ENCODE measurements around the gene KRTAP9-1.
"Not testable (repeated sequence)": the region's sequence is repeated elsewhere in the genome, so short reads cannot be mapped to it uniquely, and the experiment has no call there.

The KRTAP9-1 gene

DNA sequence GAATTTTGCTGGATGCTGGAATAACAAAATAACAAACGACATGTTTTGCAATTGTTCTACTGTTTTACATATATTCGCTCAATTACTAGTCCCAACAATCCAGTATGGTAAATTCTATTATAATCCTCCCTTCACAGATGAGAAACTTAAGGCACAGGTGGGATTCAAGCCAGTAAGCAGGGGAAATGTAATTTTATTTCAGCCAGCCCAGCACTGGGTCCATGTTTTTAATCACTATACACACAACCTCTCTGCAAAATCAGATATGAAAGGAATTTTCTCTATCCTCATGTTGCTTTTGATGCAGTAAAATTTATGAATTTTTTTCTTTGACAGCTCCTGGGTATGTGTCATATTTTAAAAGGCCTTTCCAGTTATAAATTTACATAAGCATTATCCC lies 44.4 kb upstream of the KRTAP9-1 start:
- no peaks in the 10 kb centered on the region for H3K9me3 ChIP-seq (replicated peaks; ENCODE audit: insufficient read depth, low read length)

DNA sequence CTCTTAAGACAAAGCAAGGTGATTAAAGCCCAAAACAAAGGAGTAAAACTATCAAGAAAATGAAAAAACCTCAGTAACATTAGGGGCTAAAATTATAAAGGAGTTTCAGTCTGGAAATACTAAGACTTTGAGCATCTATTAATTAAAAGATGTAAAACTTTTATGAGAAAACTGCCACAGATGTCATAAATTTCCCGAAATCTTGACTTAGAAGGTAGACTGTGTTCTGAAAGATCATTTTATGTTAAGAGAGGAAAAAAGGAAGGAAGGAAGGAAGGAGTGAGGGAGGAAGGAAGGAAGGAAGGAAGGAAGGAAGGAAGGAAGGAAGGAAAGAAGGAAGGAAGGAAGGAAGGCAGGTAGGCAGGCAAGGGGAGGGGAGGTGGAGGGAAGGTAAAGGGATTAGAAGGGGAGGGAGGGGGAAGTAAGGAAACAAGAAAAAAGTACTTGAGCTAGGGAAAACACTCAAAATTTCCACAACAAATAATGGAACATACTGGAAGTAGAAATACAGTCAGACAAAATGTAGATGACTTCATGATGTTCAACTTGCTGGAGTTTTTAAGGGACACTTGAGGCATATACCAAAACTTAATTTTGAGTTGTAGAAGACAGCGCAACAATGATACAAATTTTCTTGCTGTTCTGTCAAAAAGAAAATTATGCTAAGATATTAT lies 42.0 kb upstream of the KRTAP9-1 start:
- H3K9me2 ChIP-seq (replicated peaks; ENCODE audit: insufficient read depth, low read length) = no peaks in the 10 kb centered on the region
- TF ChIP-seq, protein P1, sequence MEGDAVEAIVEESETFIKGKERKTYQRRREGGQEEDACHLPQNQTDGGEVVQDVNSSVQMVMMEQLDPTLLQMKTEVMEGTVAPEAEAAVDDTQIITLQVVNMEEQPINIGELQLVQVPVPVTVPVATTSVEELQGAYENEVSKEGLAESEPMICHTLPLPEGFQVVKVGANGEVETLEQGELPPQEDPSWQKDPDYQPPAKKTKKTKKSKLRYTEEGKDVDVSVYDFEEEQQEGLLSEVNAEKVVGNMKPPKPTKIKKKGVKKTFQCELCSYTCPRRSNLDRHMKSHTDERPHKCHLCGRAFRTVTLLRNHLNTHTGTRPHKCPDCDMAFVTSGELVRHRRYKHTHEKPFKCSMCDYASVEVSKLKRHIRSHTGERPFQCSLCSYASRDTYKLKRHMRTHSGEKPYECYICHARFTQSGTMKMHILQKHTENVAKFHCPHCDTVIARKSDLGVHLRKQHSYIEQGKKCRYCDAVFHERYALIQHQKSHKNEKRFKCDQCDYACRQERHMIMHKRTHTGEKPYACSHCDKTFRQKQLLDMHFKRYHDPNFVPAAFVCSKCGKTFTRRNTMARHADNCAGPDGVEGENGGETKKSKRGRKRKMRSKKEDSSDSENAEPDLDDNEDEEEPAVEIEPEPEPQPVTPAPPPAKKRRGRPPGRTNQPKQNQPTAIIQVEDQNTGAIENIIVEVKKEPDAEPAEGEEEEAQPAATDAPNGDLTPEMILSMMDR (IDR thresholded peaks at IDR 0.05; ENCODE audit: low read length) = no peak
- TF ChIP-seq EZH2phosphoT487 (IDR thresholded peaks at IDR 0.05; ENCODE audit: low read length) (no peak), EZH2 (optimal IDR thresholded peaks at IDR 0.05; ENCODE audit: low read depth, low read length) (no peak)
- no peaks in the 10 kb centered on the region for H3K79me2 ChIP-seq (ENCODE audit: low read length)
- H4K20me1 ChIP-seq (ENCODE audit: insufficient read depth, low read length) = no peaks in the 10 kb centered on the region
- DNase-seq = no peak
- no peak overlapping the region for H3K4me2 ChIP-seq (ENCODE audit: low read depth, low read length)
- H2AFZ ChIP-seq (ENCODE audit: low read length) = no peak overlapping the region
- no peaks in the 10 kb centered on the region for H3F3A ChIP-seq (ENCODE audit: insufficient read depth, low read length)
- H3K36me3 ChIP-seq (replicated peaks; ENCODE audit: insufficient read depth, low read length) = no peaks in the 10 kb centered on the region
- no peaks in the 10 kb centered on the region for H3K27me3 ChIP-seq (replicated peaks; ENCODE audit: insufficient read depth, low read length)
- no peaks in the 10 kb centered on the region for H3K9me3 ChIP-seq (replicated peaks; ENCODE audit: insufficient read depth, low read length)
- no peak overlapping the region for H3K9ac ChIP-seq (ENCODE audit: low read length)
- H3K27ac ChIP-seq (ENCODE audit: low read length) = no peak overlapping the region
- H3K4me1 ChIP-seq (ENCODE audit: low read length) = no peaks in the 10 kb centered on the region
- no peak overlapping the region for H3K4me3 ChIP-seq (ENCODE audit: low read length)

More for the DNA sequence above, 44.4 kb upstream of the KRTAP9-1 start:
- TF ChIP-seq EZH2 (optimal IDR thresholded peaks at IDR 0.05; ENCODE audit: low read depth, low read length) (no peak), EZH2phosphoT487 (IDR thresholded peaks at IDR 0.05; ENCODE audit: low read length) (no peak)
- TF ChIP-seq, protein P1 (IDR thresholded peaks at IDR 0.05; ENCODE audit: low read length) = no peak
- H3F3A ChIP-seq (ENCODE audit: insufficient read depth, low read length) = no peaks in the 10 kb centered on the region
- H3K79me2 ChIP-seq (ENCODE audit: low read length) = no peaks in the 10 kb centered on the region
- H4K20me1 ChIP-seq (ENCODE audit: insufficient read depth, low read length) = no peaks in the 10 kb centered on the region
- no peak overlapping the region for H3K4me3 ChIP-seq (ENCODE audit: low read length)
- H3K27me3 ChIP-seq (replicated peaks; ENCODE audit: insufficient read depth, low read length) = no peaks in the 10 kb centered on the region
- no peak overlapping the region for H3K4me2 ChIP-seq (ENCODE audit: low read depth, low read length)
- H3K9me2 ChIP-seq (replicated peaks; ENCODE audit: insufficient read depth, low read length) = no peaks in the 10 kb centered on the region
- DNase-seq = no peak
- no peak overlapping the region for H2AFZ ChIP-seq (ENCODE audit: low read length)
- no peaks in the 10 kb centered on the region for H3K36me3 ChIP-seq (replicated peaks; ENCODE audit: insufficient read depth, low read length)
- no peaks in the 10 kb centered on the region for H3K4me1 ChIP-seq (ENCODE audit: low read length)
- H3K27ac ChIP-seq (ENCODE audit: low read length) = no peak overlapping the region
- no peak overlapping the region for H3K9ac ChIP-seq (ENCODE audit: low read length)

DNA sequence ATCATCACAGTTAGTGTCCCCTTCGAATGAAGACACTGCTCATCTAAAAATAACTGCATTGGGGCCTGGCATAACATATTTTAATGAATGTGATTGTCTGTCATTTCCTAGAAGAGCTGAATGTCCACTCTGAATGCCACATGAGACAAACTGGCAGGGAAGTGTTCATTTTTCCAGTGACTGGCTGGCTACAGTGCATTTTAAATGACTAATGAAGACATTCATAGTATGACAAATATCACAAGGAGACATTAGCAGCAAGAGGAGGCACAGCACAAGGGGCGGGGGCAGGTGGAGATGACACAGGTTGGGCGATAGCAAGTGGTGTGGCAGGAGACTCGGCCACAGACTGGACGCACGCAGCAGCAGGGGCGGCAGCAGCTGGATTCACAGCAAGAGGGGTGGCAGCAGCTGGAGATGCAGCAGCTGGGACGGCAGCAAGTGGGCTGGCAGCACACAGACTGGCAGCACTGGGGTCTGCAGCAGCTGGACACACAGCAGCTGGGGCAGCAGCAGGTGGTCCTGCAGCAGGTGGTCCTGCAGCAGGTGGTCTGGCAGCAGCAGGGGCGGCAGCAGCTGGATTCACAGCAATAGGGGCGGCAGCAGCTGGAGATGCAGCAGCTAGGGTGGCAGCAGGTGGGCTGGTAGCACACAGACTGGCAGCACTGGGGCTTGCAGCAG lies 40.6 kb upstream of the KRTAP9-1 start:
- DNase-seq; H3K4me3 ChIP-seq (ENCODE audit: low read length); H3K27me3 ChIP-seq (replicated peaks; ENCODE audit: insufficient read depth, low read length); H3F3A ChIP-seq (ENCODE audit: insufficient read depth, low read length); H3K27ac ChIP-seq (ENCODE audit: low read length); H3K9me2 ChIP-seq (replicated peaks; ENCODE audit: insufficient read depth, low read length); H3K9ac ChIP-seq (ENCODE audit: low read length); H3K79me2 ChIP-seq (ENCODE audit: low read length); H3K9me3 ChIP-seq (replicated peaks; ENCODE audit: insufficient read depth, low read length); H2AFZ ChIP-seq (ENCODE audit: low read length); H3K4me1 ChIP-seq (ENCODE audit: low read length); H4K20me1 ChIP-seq (ENCODE audit: insufficient read depth, low read length); H3K36me3 ChIP-seq (replicated peaks; ENCODE audit: insufficient read depth, low read length); H3K4me2 ChIP-seq (ENCODE audit: low read depth, low read length): not testable (repeated sequence)

DNA sequence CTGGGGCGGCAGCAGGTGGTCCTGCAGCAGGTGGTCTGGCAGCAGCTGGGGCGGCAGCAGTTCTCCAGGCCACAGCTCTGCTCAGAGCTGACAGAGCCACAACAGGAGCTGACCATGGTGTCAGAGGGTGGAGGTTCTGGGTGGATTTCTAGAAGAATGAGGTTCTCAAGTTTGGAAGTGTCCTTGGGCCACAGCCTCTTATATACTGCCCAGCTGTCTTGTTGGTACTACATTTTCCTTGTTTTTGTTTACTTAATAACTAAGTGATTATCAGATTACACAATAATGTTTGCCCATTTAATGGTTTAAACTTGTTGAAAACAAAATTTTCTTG lies 40.1 kb upstream of the KRTAP9-1 start, which contains the start of gene KRTAP4-5:
KRTAP4-5 (minus strand) TSS at position 174 of the 334 bp plus-strand sequence; CDS start at position 116, 58 bp downstream.
- Histone ChIP-seq H4K20me1 (ENCODE audit: insufficient read depth, low read length) (no peaks in the 10 kb centered on the region), H3F3A (ENCODE audit: insufficient read depth, low read length) (no peaks in the 10 kb centered on the region), H2AFZ (ENCODE audit: low read length) (no peak within 1 kb of the TSS), H3K27ac (ENCODE audit: low read length) (no peak within 1 kb of the TSS), H3K9me3 (replicated peaks; ENCODE audit: insufficient read depth, low read length) (no peaks in the 10 kb centered on the region), H3K9ac (ENCODE audit: low read length) (no peak within 1 kb of the TSS), H3K27me3 (replicated peaks; ENCODE audit: insufficient read depth, low read length) (no peaks in the 10 kb centered on the region), H3K4me1 (ENCODE audit: low read length) (no peaks in the 10 kb centered on the region), H3K79me2 (ENCODE audit: low read length) (no peaks in the 10 kb centered on the region), H3K36me3 (replicated peaks; ENCODE audit: insufficient read depth, low read length) (no peaks in the 10 kb centered on the region), H3K4me3 (ENCODE audit: low read length) (no peak within 1 kb of the TSS), H3K9me2 (replicated peaks; ENCODE audit: insufficient read depth, low read length) (no peaks in the 10 kb centered on the region), H3K4me2 (ENCODE audit: low read depth, low read length) (no peak within 1 kb of the TSS)
- TF ChIP-seq EZH2phosphoT487 (IDR thresholded peaks at IDR 0.05; ENCODE audit: low read length) (no peak), EZH2 (optimal IDR thresholded peaks at IDR 0.05; ENCODE audit: low read depth, low read length) (no peak)
- TF ChIP-seq, protein P1 (IDR thresholded peaks at IDR 0.05; ENCODE audit: low read length) = no peak
- DNase-seq = no peak

All from MM.1S (cell line).